ENCODE data around the gene CAMK2D.

The CAMK2D gene

DNA sequence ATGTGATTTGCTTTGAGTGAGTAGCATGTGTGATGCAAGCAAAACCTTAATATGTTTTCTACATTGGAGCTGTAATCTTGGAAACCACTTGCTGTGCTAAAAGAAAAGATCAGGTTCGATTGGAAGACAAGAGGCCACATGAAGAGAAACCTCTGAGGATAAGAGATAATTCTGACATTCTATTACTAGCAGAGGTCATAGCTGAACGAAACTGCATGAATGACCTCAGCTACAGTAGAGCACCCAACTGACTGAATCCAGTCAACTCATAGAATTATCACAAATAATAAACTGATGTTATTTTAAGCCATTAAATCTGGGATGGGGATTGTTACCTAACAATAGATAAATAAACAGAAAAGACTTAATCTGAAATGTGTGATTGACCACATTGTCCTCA lies 147.1 kb downstream of the CAMK2D start:
- in situ Hi-C loops (cut with MboI; ENCODE audit: low sequenced_read_pairs): no loop called here

DNA sequence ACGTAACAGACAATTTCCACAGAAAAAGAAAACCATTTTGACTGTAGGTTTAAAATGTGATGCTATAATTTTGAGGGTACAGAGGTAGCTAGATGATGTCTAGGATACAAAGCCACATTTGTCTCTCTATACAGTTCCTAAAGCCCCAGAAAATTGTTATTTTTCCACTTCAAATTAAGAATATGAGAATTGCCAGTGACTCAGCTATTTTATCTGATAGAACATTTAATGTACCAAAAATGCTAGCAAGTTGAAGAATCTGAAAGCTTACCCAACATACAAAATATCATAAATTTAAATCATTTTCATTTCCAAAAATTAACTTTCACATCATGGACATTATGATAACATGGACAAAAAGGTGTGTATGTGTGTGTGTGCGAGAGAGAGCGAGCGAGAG lies 148.0 kb downstream of the CAMK2D start:
- in situ Hi-C loops (cut with MboI; ENCODE audit: low sequenced_read_pairs): no loop called here

DNA sequence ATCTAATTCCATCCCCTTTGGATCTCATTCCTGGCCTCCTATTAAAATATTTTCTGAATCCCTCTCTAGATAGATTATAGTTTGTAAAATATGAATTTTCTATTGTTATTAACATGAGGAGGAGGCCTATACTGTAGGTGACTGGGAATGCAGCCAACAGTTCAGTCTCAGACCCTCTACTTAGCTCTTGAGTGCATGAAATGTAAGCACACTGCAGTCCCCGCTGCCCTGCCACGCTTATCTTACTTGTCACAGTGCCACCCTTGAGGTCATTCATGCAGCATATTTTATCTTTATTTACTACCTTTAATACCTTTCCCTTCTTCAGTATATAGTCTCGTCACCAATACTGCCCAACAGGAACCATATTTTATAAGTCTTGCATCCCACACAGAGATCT lies 151.0 kb downstream of the CAMK2D start:
- in situ Hi-C loops (cut with MboI; ENCODE audit: low sequenced_read_pairs): no loop called here

DNA sequence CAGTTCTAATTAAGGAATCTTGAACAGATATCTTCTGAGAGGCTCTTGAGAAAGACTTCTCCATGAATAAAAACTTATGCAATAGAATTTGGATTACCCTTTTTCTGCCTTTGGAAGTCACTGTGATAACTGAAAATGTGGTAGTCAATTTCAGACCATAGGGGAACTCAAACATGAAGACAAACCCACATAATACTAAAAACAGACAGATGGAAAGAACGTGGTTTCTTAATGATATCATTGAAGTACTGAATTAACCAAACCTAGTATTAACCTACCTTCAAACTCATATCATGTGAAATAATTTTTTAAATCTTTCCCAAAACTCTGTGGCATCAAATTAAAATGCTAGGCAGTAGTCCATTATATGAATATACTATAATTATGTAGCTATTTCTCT lies 153.5 kb downstream of the CAMK2D start:
- in situ Hi-C loops (cut with MboI; ENCODE audit: low sequenced_read_pairs): no loop called here

DNA sequence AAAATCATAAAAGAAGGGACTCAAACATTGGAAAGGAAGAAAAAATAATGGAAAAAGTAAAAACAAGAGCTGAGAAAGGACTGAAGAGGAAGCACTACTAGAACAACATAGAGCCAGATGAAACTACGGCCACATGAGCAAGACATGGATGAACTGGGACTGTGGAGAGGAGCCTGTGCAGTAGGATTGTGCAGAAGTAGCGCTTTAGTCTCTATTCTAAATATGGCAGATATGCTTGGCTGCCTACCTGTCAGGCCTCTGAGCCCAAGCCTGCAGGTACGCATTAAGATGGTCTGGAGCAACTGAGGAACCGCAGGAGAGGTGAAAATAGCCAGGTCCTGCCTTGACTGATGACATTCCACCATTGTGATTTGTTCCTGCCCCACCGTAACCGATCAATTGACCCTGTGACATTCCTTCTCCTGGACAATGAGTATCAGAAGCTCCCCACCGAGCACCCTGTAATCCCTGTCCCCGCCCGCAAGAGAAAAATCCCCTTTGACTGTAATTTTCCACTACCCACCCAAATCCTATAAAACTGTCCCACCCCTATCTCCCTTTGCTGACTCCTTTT lies 154.3 kb downstream of the CAMK2D start:
- in situ Hi-C loops (cut with MboI; ENCODE audit: low sequenced_read_pairs): no loop called here

DNA sequence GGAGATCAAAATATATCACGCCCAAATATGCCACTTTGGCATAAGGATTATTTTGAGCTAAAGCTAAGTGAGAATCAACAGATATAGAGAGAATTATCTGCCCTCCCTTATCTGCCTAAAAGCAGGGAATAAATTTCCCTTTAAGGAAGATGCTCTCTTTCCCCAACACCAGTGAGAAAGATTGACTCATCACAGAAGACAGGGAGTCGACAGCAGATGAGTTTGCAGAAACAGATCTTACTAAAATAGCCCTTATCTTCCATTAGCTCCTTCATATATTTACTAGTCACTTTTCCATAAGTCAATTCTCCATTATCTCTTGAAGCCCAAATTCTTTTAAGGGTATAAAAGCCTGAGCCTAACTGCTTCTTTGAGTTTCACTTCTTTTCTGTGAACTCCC lies 156.6 kb downstream of the CAMK2D start:
- in situ Hi-C loops (cut with MboI; ENCODE audit: low sequenced_read_pairs): no loop called here

DNA sequence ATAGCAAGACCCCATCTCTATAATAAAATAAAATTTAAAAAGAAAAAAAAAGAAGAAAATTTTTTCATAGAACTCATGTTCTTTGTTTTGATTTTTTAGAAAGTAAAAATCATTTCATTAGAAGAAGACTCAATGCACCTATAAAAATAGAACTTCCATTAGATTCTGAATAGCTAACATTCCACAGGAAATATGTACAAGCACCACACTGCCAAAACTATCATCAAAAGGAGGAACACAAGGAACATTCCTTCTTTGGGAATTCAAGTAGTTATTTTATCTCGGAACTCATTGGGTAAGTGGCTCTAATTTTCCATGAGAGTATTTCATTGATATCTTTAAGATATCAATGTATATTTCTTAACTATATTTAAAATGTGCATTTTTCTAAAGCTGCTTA lies 157.6 kb downstream of the CAMK2D start:
- in situ Hi-C loops (cut with MboI; ENCODE audit: low sequenced_read_pairs): no loop called here

DNA sequence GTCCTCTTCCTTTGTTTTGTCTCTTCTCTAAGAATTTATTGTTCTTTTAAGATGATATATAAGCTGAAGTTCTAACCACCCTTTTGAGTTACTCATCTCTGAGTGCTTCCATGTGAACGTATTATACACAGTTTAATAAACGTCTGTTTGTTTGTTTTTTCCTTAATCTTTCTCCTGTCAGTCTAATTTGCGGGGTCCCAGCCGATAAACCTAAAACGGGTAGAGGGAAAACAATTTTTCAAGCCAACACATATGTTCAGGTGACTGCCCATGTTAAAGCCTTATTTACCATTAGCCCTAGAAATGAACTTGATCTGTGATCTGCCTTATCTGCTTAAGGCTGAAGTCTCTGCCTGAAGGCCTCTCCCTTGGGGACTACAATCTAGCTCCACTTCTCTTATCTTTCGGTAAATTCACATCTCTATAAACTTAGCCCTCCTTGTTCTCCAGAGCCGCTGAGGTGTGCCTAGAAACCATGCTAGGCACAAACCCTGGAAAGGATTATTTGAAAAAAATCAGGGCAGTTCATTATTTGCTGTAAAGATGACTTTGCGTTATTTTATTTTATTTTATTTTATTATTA lies 158.8 kb downstream of the CAMK2D start:
- in situ Hi-C loops (cut with MboI; ENCODE audit: low sequenced_read_pairs): no loop called here

DNA sequence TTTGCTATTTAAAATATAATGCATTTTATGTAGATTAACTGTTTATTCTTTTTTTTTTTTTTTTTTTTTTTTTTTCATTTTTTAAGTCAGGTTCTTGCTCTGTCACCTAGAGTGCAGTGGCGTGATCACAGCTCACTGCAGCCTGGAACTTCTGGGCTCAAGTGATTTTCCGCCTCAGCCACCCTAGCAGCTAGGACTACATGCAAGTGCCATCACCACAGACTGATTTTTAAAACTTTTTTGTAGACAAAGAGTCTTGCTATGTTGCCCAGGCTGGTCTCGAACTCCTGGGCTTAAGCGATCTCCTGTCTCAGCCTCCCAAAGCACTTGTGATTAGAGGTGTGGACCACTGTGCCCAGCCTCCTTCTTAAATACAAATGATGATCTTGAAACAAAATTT lies 159.9 kb downstream of the CAMK2D start:
- in situ Hi-C loops (cut with MboI; ENCODE audit: low sequenced_read_pairs): no loop called here

DNA sequence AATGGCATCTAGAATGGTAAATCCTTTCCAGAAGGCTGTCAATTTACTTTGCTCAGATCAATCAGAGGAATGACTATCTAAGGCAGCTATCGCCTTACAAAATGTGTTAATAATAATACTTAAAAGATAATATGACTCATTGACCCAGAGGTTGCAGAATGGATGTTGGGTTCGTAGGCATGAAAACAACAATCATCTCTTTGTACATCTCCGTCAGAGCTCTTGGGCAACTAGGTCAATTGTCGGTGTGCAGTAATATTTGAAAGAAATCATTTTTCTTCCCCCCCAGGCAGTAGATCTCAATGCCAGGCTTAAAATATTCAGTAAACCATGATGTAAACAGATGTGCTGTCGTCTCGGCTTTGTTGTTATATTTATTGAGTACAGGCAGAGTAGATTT lies 165.1 kb downstream of the CAMK2D start:
- in situ Hi-C loops (cut with MboI; ENCODE audit: low sequenced_read_pairs): no loop called here

DNA sequence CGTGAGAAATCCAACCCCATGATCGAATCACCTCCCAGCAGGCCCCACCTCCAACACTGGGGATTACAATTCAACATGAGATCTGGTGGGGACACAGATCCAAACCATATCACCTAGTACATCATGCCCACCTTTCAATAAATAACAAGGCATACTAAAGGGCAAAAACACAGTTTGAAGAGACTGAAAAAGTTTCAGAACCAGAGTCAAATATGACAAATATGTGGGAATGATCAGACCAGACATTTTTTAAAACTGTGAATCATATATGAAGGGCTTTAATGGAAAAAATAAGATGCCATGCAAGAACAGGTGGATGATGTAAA lies 167.3 kb downstream of the CAMK2D start:
- in situ Hi-C loops (cut with MboI; ENCODE audit: low sequenced_read_pairs): no loop called here

DNA sequence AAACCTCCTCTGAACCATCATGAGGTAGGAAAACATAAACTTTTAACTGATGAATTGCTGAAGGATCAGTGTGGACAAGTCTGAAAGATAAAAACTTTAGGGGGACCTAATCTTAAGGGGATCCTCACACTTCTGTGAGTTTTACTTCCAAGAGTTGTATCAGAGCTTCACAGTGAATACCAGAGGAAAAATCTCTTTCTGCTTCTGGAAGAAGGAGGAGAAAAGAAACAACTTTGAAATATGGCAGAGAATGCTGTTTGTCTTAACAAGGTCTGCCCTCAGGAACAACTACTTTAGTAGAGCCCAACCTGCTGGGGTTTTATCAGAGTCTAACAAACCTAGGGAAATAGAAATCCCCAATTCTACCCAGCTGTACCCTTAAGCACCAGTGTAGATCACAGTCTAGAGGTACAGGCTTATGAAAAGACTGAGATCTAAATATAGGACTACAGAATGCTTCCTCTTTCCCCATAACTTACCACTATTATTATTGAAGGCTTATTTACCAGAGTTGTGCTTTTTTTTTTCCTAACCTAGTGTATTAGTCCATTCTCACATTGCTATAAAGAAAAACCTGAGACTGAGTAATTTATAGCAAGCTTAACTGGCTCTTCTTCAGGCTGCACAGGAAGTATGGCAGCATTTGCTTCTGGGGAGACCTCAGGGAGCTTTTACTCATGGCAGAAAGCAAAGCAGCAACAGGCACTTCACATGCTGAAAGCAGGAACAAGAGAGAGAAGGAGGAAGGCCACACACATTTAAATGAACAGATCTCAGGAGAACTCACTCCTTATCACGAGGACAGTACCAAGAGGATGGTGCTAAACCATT lies 167.9 kb downstream of the CAMK2D start:
- in situ Hi-C loops (cut with MboI; ENCODE audit: low sequenced_read_pairs): no loop called here

DNA sequence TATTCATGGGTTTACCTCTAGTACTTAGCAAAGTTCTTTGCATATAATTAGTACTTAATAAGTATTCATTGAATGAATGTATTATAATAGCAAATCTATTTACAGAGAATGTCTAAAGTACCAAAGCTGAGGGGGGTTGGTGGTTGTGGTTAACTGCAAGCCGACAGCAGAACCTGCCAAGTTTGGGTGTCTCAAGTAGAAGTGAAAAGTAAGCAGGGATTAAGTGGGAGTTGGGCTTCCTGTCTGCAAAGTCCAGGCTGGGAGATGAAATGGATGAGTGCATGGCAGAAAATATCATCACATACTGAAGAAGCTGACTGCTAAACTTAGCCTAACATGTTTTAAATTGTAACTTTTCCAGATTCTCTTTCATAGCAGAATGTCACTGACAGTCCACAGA lies 169.6 kb downstream of the CAMK2D start:
- in situ Hi-C loops (cut with MboI; ENCODE audit: low sequenced_read_pairs): no loop called here

DNA sequence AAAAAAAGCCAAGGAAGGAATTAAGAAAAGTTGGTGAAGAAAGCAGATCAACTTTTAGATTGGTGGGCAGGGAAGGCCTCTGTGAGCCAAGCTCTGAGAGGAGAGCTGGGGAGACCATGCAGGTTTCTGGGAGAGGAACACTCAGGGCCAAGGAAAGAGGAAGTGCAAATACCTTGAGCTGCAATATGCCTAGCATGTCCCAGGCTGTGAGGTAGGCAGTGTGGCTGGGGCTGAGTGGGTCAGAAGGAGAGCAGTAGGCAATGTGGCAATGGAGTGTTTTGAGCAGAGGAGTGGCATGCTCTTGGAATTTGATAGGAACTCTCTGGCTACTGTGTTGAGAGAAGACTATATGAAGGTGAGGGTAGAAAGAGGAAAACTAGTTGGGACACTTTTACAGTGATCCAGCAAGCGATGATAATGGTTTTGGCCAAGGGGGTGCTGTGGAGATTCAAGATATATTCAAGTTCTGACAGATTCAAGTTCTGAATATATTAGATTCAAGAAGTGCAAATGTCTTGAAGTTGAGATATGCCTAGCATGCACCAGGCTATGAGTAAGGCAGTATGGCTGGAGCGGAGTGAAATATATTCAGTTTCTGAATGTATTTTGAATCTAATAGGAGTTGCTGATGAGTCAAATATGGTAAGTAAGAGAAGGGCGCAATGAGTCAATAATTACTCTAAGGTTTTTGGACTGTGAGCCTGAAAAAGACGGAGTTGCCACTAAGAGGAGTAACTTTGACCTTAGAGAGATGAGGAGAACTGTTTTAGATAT lies 172.5 kb downstream of the CAMK2D start:
- in situ Hi-C loops (cut with MboI; ENCODE audit: low sequenced_read_pairs): no loop called here

DNA sequence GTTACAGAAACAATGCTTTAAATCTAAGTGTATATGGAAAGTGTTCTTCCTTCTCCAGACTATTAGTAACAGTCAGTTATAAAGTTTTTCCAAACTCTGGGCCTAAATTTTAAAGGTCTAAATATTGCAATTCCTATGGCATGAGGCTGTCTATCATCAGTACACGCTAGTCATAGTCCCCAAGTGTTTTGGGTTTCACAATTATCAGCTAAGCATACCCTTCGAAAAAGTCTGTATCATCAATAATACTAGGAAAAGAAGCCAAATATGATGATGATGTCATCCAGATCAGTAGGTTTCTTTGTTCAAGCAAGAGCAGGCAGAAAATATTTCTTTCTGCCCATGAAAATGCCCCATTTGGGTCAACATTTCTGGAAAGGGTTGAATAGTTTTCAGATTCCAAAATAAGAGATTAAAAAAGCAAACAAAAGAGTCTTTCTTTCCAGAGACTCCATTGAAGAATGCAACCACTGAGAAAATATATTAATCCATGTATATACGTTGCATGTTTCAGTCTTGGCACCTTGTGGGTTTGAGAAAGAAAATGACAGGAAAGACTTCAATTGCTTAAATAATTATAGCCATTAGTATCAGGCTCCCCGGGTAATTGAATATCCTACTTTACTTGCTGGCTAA lies 173.8 kb downstream of the CAMK2D start:
- in situ Hi-C loops (cut with MboI; ENCODE audit: low sequenced_read_pairs): no loop called here

DNA sequence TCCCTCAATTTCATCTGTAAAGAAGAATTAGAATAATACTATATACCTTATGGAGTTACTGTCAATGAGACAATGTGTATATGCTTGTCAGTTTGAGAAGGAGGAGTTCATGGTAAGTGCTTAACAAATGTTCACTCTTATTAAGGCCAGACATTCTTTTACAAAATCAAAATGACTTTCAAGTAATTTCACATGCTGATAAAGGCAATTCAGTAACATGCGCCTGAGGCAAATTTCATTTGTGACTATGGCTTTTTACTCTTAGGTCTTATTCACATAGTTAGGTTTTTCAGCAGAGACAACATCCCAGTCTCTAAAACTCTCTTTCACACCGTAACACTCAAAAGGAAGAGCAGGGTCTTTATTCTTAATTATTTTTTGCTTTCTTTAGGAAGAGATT lies 174.4 kb downstream of the CAMK2D start:
- in situ Hi-C loops (cut with MboI; ENCODE audit: low sequenced_read_pairs): no loop called here

DNA sequence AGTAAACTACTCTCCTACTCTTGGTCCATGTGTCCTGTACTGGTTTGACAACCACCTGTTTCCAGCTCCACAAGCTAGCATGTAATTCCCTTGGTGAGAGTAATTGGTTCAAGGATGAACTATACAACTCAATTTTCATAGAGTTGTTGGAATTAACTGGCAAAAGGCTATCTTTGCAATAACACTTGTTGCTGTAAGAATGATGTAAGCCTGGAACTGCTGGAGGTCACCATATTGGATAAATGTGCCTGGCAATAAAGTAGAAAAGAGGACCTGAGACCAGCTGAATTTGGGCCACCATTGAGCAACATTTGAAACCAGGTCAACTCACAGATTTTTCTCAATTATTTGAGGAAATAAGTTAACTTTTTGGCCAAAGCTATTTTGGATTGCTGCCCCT lies 175.5 kb downstream of the CAMK2D start:
- in situ Hi-C loops (cut with MboI; ENCODE audit: low sequenced_read_pairs): no loop called here

DNA sequence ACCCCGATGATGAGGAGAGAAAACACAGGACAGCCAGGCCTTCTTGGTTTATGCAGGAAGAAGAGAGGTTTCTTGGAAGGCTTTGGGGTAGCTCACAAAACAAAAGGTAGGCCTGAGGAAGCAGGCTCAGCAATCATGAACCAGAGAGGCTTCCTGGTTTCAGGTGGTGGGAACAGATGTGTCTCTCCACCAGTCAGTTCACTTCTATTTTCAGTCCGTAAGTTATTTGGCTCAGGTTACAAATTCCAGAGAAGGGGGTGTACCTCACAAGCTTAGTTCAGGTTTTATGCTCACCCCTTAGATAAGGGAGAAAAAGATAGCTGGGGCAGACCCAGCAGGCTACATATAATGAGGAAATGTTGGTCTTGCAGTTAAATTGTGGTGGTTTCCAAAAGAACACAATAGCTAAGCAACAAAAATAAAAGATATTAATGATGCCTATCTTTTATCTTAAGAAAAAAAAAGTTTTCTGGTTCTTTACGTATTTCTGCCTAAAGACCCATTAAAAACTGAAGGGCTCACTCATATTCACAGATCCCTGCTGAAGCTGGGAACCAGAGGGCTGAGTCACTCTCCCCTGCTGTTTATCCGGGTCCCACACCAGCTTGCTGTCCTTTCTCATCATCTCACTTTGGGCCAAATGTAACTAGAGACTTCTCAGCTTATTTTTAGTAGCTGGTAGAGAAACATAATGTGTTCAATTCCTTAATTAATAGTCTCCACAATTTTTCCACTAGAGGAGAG lies 177.0 kb downstream of the CAMK2D start:
- in situ Hi-C loops (cut with MboI; ENCODE audit: low sequenced_read_pairs): no loop called here

DNA sequence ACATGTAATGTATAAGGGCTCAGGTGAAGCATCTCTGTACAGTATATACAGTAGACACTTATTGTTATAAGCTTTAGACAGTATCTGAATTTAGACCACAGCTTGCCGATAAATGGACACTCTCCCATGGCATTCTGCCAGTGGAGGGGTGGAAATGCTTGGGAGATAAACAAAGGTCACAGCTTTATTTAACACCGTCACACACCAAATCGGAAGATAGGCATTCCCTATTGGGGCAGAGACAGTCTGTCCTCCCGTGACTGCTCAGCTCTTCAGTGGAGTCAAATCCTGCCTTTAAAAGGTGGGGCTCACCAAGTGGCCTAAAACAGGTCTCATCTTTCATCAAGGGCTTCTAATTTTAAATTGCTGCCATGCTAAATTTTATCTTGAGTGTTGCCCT lies 178.8 kb downstream of the CAMK2D start:
- in situ Hi-C loops (cut with MboI; ENCODE audit: low sequenced_read_pairs): no loop called here

DNA sequence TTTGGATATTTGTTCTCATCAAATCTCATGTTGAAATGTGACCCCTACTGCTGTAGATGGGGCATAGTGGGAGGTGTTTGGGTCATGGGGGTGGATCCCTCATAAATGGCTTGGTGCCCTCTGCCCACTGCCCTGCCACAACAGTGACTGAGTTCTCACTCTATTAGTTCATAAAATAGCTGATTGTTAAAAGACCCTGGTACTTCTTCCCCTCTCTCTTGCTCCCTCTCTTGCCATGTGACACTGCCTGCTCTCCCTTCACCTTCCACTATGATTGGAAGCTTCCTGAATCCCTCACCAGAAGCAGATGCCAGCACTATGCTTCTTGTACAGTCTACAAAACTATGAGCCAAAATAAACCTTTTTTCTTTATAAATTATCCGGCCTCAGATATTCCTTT lies 182.2 kb downstream of the CAMK2D start:
- in situ Hi-C loops (cut with MboI; ENCODE audit: low sequenced_read_pairs): no loop called here
